ENCODE measurements around the gene MTERF2. TPM values are rescaled to one million over a fixed set of nuclear protein-coding genes. Genes with fewer than 3 reads are reported as not detected.

Gene MTERF2
- total RNA-seq, 2 experiments from 2014 or later, result 8.8 to 10.4 TPM

DNA sequence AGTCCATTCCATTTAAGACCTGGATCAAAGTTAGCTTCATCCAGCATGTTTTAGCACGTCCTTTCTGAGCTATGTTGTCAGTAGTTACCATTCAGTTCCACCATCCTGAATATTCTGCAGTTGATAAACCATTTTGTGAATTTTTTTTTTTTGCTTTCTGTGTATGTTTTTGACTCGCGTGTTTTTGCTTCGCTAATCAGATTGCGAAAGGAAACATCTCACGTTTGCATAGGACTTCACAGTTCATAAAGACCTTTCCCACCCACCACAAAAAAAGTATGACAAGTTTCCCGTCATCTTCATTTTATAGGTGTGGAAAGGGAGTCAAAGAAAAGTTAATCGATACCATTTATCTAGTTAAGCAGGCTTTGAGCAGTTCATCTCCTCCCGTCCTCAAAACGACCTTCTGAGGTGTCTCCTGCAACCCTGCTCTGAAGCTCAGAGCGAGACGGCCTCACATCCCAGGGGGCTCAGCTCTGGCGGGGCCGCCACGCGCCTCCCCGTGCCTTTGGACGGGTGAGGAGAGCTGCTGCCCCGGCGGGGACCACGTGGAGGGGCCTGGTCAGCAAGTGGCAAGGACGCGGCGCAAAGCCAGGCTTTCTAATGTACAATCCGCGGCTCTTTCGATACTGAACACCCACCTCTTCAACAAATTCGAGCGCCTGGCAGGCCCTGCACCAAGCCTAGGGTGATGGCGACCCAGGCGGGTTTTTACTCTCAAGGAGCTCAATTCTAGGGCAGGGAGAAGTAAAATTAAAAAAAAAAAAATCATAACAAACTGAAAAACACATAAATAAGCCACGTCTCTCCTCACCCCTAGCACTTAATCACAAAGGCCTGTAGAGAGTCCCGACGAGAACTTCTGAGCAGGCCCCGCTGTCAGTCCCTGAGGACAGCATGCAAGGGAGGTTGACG lies 32.2 kb downstream of the MTERF2 start:
- ChIA-PET CTCF (ENCODE audit: unreplicated experiment) (interaction anchor here (0.6 kb wide), 2 partner anchors 195 to 597 kb away, joined by 5 to 9 read pairs; partner anchors contain the start of gene POLR3B), POLR2A (interaction anchor here (0.6 to 2.8 kb wide), 8 partner anchors 14 to 1694 kb away, joined by 3 to 8 read pairs (median 3); partner anchors contain the start of gene MTERF2)
- H3K9me2 ChIP-seq (ENCODE audit: insufficient read depth, low read length), result no peaks in the 10 kb centered on the region
- H3K27ac ChIP-seq (ENCODE audit: low read depth, low read length, poor library complexity, severe bottlenecking), result peak overlapping the region; percentile 40
- no peak for TF ChIP-seq EZH2phosphoT487 (IDR thresholded peaks at IDR 0.05; ENCODE audit: borderline replicate concordance, low read depth, low read length)
- TF ChIP-seq, protein P1, sequence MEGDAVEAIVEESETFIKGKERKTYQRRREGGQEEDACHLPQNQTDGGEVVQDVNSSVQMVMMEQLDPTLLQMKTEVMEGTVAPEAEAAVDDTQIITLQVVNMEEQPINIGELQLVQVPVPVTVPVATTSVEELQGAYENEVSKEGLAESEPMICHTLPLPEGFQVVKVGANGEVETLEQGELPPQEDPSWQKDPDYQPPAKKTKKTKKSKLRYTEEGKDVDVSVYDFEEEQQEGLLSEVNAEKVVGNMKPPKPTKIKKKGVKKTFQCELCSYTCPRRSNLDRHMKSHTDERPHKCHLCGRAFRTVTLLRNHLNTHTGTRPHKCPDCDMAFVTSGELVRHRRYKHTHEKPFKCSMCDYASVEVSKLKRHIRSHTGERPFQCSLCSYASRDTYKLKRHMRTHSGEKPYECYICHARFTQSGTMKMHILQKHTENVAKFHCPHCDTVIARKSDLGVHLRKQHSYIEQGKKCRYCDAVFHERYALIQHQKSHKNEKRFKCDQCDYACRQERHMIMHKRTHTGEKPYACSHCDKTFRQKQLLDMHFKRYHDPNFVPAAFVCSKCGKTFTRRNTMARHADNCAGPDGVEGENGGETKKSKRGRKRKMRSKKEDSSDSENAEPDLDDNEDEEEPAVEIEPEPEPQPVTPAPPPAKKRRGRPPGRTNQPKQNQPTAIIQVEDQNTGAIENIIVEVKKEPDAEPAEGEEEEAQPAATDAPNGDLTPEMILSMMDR (conservative IDR thresholded peaks at IDR 0.05; ENCODE audit: low read length), result no peak
- H3K4me3 ChIP-seq (ENCODE audit: low read depth, low read length, poor library complexity, severe bottlenecking), result peak overlapping the region; percentile 80
- peaks cover 36% of the 10 kb centered on the region for H3K79me2 ChIP-seq (ENCODE audit: insufficient read depth, low read depth, low read length)
- TSS peak; percentile 86 for BruUV-seq (replicated peaks)
- H3K4me2 ChIP-seq (ENCODE audit: low read length), result peak overlapping the region; percentile 77
- no peaks in the 10 kb centered on the region for H4K20me1 ChIP-seq (ENCODE audit: insufficient read depth, low read length)
- DNase-seq (ENCODE audit: low spot score), result no peak
- H3K4me1 ChIP-seq (ENCODE audit: insufficient read depth, low read length, poor library complexity, severe bottlenecking), result peaks cover 26% of the 10 kb centered on the region
- intact Hi-C loops (cut with micrococcal nuclease; ENCODE audit: unreplicated experiment), result loop anchor here (1.0 to 10.0 kb wide), 5 partner anchors 33 to 1680 kb away; partner anchors contain the start of genes MTERF2, POLR3B, SELPLG and TCP11L2
- H3K9me3 ChIP-seq (ENCODE audit: low read length), result no peaks in the 10 kb centered on the region
- H2AFZ ChIP-seq (ENCODE audit: low read length), result peak overlapping the region; percentile 86
- H3K36me3 ChIP-seq (ENCODE audit: insufficient read depth, low read length), result peaks cover 9% of the 10 kb centered on the region

DNA sequence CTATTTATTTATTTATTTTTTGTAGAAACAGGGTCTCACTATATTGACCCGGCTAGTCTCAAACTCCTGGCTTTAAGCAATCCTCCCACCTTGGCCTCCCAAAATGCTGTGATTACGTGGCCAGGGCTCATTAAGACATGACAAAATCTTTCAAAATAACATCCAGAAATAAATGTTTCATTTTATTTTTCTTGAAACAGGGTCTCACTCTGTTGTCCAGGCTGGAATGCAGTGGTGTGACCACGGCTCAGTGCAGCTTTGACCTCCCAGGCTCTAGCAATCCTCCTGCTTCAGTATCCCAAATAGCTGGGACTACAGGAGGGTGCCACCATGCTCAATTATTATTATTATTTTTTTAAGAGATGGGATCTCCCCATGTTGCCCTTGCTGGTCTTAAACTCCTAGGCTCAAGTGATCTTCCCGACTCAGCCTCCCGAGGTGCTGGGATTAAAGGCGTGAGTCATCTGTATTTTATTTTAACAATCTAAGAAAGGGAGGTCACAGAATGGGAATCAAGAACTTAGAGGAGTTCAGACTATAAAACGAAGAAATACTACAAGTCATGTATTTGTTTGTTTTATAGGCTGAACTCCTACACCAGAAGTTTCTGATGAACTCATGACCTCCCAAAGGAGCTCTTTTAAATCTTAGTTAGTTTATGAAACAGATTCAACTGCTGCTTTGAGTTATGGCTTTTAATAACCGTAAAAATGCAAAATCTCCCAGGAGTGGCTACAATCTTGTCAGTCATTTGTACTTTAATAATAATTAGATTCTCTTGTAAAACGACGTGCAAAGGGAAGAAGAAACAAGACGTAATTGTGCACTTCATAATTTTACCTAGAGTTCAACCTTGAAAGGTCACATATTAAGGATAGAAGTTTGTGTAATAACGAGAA lies 33.3 kb downstream of the MTERF2 start:
- Histone ChIP-seq H4K20me1 (ENCODE audit: insufficient read depth, low read length) (no peaks in the 10 kb centered on the region), H3K9me2 (ENCODE audit: insufficient read depth, low read length) (no peaks in the 10 kb centered on the region), H3K36me3 (ENCODE audit: insufficient read depth, low read length) (no peaks in the 10 kb centered on the region; the same call in 1 of the 2 replicates), H3K27ac (ENCODE audit: low read depth, low read length, poor library complexity, severe bottlenecking) (no peak overlapping the region), H3K4me2 (ENCODE audit: low read length) (peak overlapping the region; percentile 77; the same call in 1 of the 2 replicates), H3K4me1 (ENCODE audit: insufficient read depth, low read length, poor library complexity, severe bottlenecking) (peaks cover 23% of the 10 kb centered on the region), H3K79me2 (ENCODE audit: insufficient read depth, low read depth, low read length) (peaks cover 25% of the 10 kb centered on the region), H3K4me3 (ENCODE audit: low read depth, low read length, poor library complexity, severe bottlenecking) (peak overlapping the region; percentile 80), H2AFZ (ENCODE audit: low read length) (no peak overlapping the region), H3K9me3 (ENCODE audit: low read length) (0 out of 2 replicates have a peak, but pooled peaks cover 8% of the 10 kb centered on the region)
- TF ChIP-seq, protein P1 (conservative IDR thresholded peaks at IDR 0.05; ENCODE audit: low read length), result no peak
- no peak for TF ChIP-seq EZH2phosphoT487 (IDR thresholded peaks at IDR 0.05; ENCODE audit: borderline replicate concordance, low read depth, low read length)
- CTCF ChIA-PET (ENCODE audit: unreplicated experiment), result no interaction called here
- BruUV-seq (replicated peaks), result no TSS peak
- intact Hi-C loops (cut with micrococcal nuclease; ENCODE audit: unreplicated experiment), result loop anchor here (2.0 to 10.0 kb wide), 2 partner anchors 597 to 1681 kb away; partner anchors contain the start of genes POLR3B and SELPLG
- no peak for DNase-seq (ENCODE audit: low spot score)
- POLR2A ChIA-PET, result interaction anchor here (0.6 to 0.7 kb wide), 2 partner anchors 66 to 152 kb away, joined by 3 read pairs; no protein-coding TSS in a partner anchor
